Lower lobe of right lung (tissue), 2 donors: ENCODE results near the gene OCA2. TPM values are rescaled to one million over a fixed set of nuclear protein-coding genes. Genes with fewer than 3 reads are reported as not detected.

ENCODE experiments used
- ATAC-seq, 2 donors: fragments of 200-7000 bp; cut with Tn5 transposase; one replicate each; pipeline ENCODE4 v1.9.1; 2020 to 2022; ENCODE audit warnings: mild to moderate bottlenecking in 2 of 2, moderate library complexity in 2 of 2
- DNase-seq: peaks from one replicate; pipeline ENCODE4 v3.0.0-alpha.2; 2020
- H3K27ac ChIP-seq: fragments of 200-600 bp; one replicate; pipeline ENCODE4 v1.8.0; 2022
- H3K27me3 ChIP-seq: fragments of 200-600 bp; one replicate; pipeline ENCODE4 v1.8.0; 2022; ENCODE audit warnings: low read depth
- H3K36me3 ChIP-seq: fragments of 200-600 bp; one replicate; pipeline ENCODE4 v1.8.0; 2022; ENCODE audit warnings: mild to moderate bottlenecking
- H3K4me1 ChIP-seq: fragments of 200-600 bp; one replicate; pipeline ENCODE4 v1.8.0; 2022
- H3K4me3 ChIP-seq: fragments of 200-600 bp; one replicate; pipeline ENCODE4 v1.8.0; 2022; ENCODE audit warnings: mild to moderate bottlenecking
- H3K9me3 ChIP-seq: fragments of 200-600 bp; one replicate; pipeline ENCODE4 v1.8.0; 2022
- CTCF ChIP-seq: fragments of 200-600 bp; IDR thresholded peaks from one replicate; pipeline ENCODE4 v1.8.0; 2022; ENCODE audit warnings: antibody characterized with exemption, mild to moderate bottlenecking
- intact Hi-C: fragments of 100-400 bp; cut with DNase I; formaldehyde crosslinking; loops from one replicate; pipeline ENCODE4 v1.11.0; 2022
- total RNA-seq: library from RNA; stranded (reverse); fragmentation: NEBNext Ultra II Directional; extraction: Animal tissue kit (Norgen Biotek cat#: 25700); gene quantifications from one replicate; pipeline ENCODE4 v1.2.1, GENCODE V29; 2021
- donor health status: DM: no; HTN: yes; CAD: no; lungs with severe emphysema.

The OCA2 gene
- total RNA-seq, 1 donor from 2014 or later = 1.2 TPM

GRCh38 chr15:27928386-27928785, 170.7 kb downstream of the OCA2 start:
- ATAC-seq (no peak), DNase-seq (no peak)
- H3K4me1 ChIP-seq = no peaks in the 10 kb centered on the region
- no peak overlapping the region for H3K4me3 ChIP-seq
- no peak for TF ChIP-seq CTCF
- H3K9me3 ChIP-seq = peaks cover 9% of the 10 kb centered on the region
- H3K36me3 ChIP-seq = no peaks in the 10 kb centered on the region
- H3K27ac ChIP-seq = no peak overlapping the region
- no peaks in the 10 kb centered on the region for H3K27me3 ChIP-seq
- intact Hi-C loops = no loop called here

GRCh38 chr15:27912283-27912682, 186.8 kb downstream of the OCA2 start:
- DNase-seq (no peak), ATAC-seq (no peak)
- Histone ChIP-seq H3K9me3 (peaks cover 7% of the 10 kb centered on the region), H3K27ac (no peak overlapping the region), H3K27me3 (no peaks in the 10 kb centered on the region), H3K4me1 (no peaks in the 10 kb centered on the region), H3K4me3 (no peak overlapping the region), H3K36me3 (no peaks in the 10 kb centered on the region)
- intact Hi-C loops = no loop called here
- TF ChIP-seq CTCF = no peak

GRCh38 chr15:27906802-27907201, 192.3 kb downstream of the OCA2 start:
- intact Hi-C loops = no loop called here
- ATAC-seq = no peak
- Histone ChIP-seq H3K27ac (no peak overlapping the region), H3K36me3 (no peaks in the 10 kb centered on the region), H3K9me3 (no peaks in the 10 kb centered on the region), H3K4me1 (no peaks in the 10 kb centered on the region), H3K4me3 (no peak overlapping the region), H3K27me3 (no peaks in the 10 kb centered on the region)
- DNase-seq = no peak
- TF ChIP-seq CTCF = no peak

GRCh38 chr15:27903405-27903804, 195.7 kb downstream of the OCA2 start:
- Histone ChIP-seq H3K9me3 (no peaks in the 10 kb centered on the region), H3K36me3 (no peaks in the 10 kb centered on the region), H3K27ac (no peak overlapping the region), H3K27me3 (no peaks in the 10 kb centered on the region), H3K4me3 (no peak overlapping the region), H3K4me1 (no peaks in the 10 kb centered on the region)
- no peak for ATAC-seq
- intact Hi-C loops = no loop called here
- DNase-seq = no peak
- TF ChIP-seq CTCF = no peak

GRCh38 chr15:27902680-27903385, 196.3 kb downstream of the OCA2 start:
- Histone ChIP-seq H3K9me3 (no peaks in the 10 kb centered on the region), H3K27me3 (no peaks in the 10 kb centered on the region), H3K4me3 (no peak overlapping the region), H3K27ac (no peak overlapping the region), H3K4me1 (no peaks in the 10 kb centered on the region), H3K36me3 (no peaks in the 10 kb centered on the region)
- intact Hi-C loops = no loop called here
- TF ChIP-seq CTCF = no peak
- peak in 1 of 2 donors; percentile 11 for ATAC-seq
- DNase-seq = no peak
